SU-DHL-6 (cell line): ENCODE measurements around the gene TNS1.

Experiments
- CTCF ChIP-seq: fragments of 200-600 bp; sonication (generic); IDR thresholded peaks from one replicate; pipeline ENCODE4 v1.5.1; 2017; ENCODE audit warnings: antibody characterized with exemption, mild to moderate bottlenecking, low read length, moderate library complexity; ENCODE audit not compliant: insufficient read depth, poor library complexity, severe bottlenecking
- EZH2phosphoT487 ChIP-seq: fragments of 200-600 bp; sonication (generic), shearing (Covaris generic); conservative IDR thresholded peaks from 2 replicates; pipeline ENCODE4 v1.6.1; 2018; ENCODE audit warnings: mild to moderate bottlenecking, antibody characterized with exemption, low read length, moderate library complexity, mixed read lengths

DNA sequence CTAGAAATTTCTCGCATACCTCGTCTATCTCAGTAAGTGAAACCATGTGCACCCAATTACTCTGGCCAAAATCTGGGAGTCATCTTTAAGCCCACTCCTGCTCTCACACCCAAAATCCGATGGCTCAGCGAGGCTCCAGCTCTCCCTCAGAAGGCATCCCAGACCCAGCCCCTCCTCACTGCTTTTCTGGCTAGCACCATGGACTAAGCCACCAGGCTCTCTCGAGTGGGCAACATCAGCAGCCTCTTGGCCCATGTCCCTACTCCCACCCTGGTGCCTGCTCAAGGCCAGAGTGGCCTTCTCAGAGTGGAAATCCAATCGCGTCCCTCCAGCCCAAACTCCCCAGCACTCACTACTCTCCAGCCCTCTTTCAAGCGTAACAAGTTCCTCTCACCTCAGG, 27.2 kb downstream of the TNS1 start:
- TF ChIP-seq CTCF (no peak), EZH2phosphoT487 (no peak)
